Mesenchymal stem cell (in vitro differentiated cells and primary cell): ENCODE measurements around the gene CAVIN4.

Experiments used
- DNase-seq: peaks from one replicate; pipeline ENCODE4 v3.0.0-alpha.2; 2013
- H2AFZ ChIP-seq: one replicate; pipeline ENCODE4 v1.6.1; 2013; ENCODE audit warnings: low read depth, mild to moderate bottlenecking, control low read depth, inconsistent platforms, low read length, moderate library complexity
- H2AK5ac ChIP-seq: 2 replicates; pipeline ENCODE4 v1.6.1; 2013; ENCODE audit warnings: low read length, moderate library complexity, mild to moderate bottlenecking, inconsistent platforms; ENCODE audit not compliant: severe bottlenecking
- H2BK120ac ChIP-seq: one replicate; pipeline ENCODE4 v1.6.1; 2013; ENCODE audit warnings: low read depth, mild to moderate bottlenecking, inconsistent platforms, low read length, moderate library complexity
- H2BK12ac ChIP-seq, 2 experiments: one replicate each; pipeline ENCODE4 v1.6.1; 2013; ENCODE audit warnings: inconsistent platforms in 2 of 2, low read length in 2 of 2, mild to moderate bottlenecking in 2 of 2, moderate library complexity in 2 of 2, control low read depth in 1 of 2
- H2BK15ac ChIP-seq: one replicate; pipeline ENCODE4 v1.6.1; 2013; ENCODE audit warnings: mild to moderate bottlenecking, low read depth, inconsistent platforms; ENCODE audit not compliant: poor library complexity, severe bottlenecking
- H2BK5ac ChIP-seq: 2 replicates; pipeline ENCODE4 v1.6.1; 2013; ENCODE audit warnings: low read depth, mild to moderate bottlenecking, low read length, control low read depth, inconsistent platforms; ENCODE audit not compliant: poor library complexity, severe bottlenecking
- H3K14ac ChIP-seq, 2 experiments: one replicate each; pipeline ENCODE4 v1.6.1; 2013; ENCODE audit warnings: inconsistent platforms in 2 of 2, low read length in 2 of 2, control low read depth in 1 of 2, mild to moderate bottlenecking in 1 of 2, moderate library complexity in 1 of 2
- H3K18ac ChIP-seq, 2 experiments: one replicate each; pipeline ENCODE4 v1.6.1; 2013; ENCODE audit warnings: inconsistent platforms in 2 of 2, low read length in 2 of 2, control low read depth in 1 of 2, low read depth in 1 of 2, mild to moderate bottlenecking in 1 of 2
- H3K23ac ChIP-seq, 2 experiments: one replicate each; pipeline ENCODE4 v1.6.1; 2013; ENCODE audit warnings: inconsistent platforms in 2 of 2, low read length in 2 of 2, mild to moderate bottlenecking in 2 of 2, moderate library complexity in 2 of 2, control low read depth in 1 of 2
- H3K27ac ChIP-seq: 2 replicates; pipeline ENCODE4 v1.5.1; 2013; ENCODE audit warnings: mild to moderate bottlenecking, moderate library complexity, low read length, control low read depth, inconsistent platforms; ENCODE audit not compliant: poor library complexity, severe bottlenecking
- H3K27me3 ChIP-seq, 2 experiments: 2 replicates each; pipeline versions ENCODE4 v1.6.1 to v1.7.0; 2013; ENCODE audit warnings: low read length in 2 of 2, mild to moderate bottlenecking in 2 of 2, moderate library complexity in 2 of 2, control low read depth in 1 of 2, inconsistent platforms in 1 of 2; ENCODE audit not compliant: control insufficient read depth in 1 of 2, insufficient read depth in 1 of 2
- H3K36me3 ChIP-seq, 2 experiments: 2 replicates each; pipeline versions ENCODE4 v1.6.1 to v1.7.0; 2013; ENCODE audit warnings: low read length in 2 of 2, control low read depth in 1 of 2, inconsistent platforms in 1 of 2, low read depth in 1 of 2, mild to moderate bottlenecking in 1 of 2; ENCODE audit not compliant: insufficient read depth in 2 of 2, control insufficient read depth in 1 of 2
- H3K4ac ChIP-seq, 2 experiments: one replicate each; pipeline ENCODE4 v1.6.1; 2013; ENCODE audit warnings: inconsistent platforms in 2 of 2, low read length in 2 of 2, mild to moderate bottlenecking in 2 of 2, moderate library complexity in 2 of 2, control low read depth in 1 of 2, low read depth in 1 of 2
- H3K4me1 ChIP-seq: 2 replicates; pipeline ENCODE4 v1.6.1; 2013; ENCODE audit warnings: low read depth, low read length, control low read depth; ENCODE audit not compliant: control insufficient read depth, insufficient read depth
- H3K4me2 ChIP-seq: 2 replicates; pipeline ENCODE4 v1.6.1; 2013; ENCODE audit warnings: low read length, mild to moderate bottlenecking, inconsistent platforms; ENCODE audit not compliant: poor library complexity, severe bottlenecking
- H3K4me3 ChIP-seq, 2 experiments: 2 replicates each; pipeline versions ENCODE4 v1.5.1 to v1.7.0; 2013; ENCODE audit warnings: low read length in 2 of 2, mild to moderate bottlenecking in 2 of 2, control low read depth in 1 of 2, low read depth in 1 of 2; ENCODE audit not compliant: insufficient read depth in 1 of 2
- H3K79me1 ChIP-seq: replicated peaks from 2 replicates; pipeline ENCODE4 v1.6.1; 2013; ENCODE audit warnings: mild to moderate bottlenecking, control low read depth, low read length, inconsistent platforms; ENCODE audit not compliant: poor library complexity, severe bottlenecking
- H3K9ac ChIP-seq: 2 replicates; pipeline ENCODE4 v1.7.0; 2013; ENCODE audit warnings: mild to moderate bottlenecking, low read length, moderate library complexity
- H3K9me3 ChIP-seq: 2 replicates; pipeline ENCODE4 v1.7.0; 2013; ENCODE audit warnings: mild to moderate bottlenecking, low read length; ENCODE audit not compliant: control insufficient read depth
- H4K8ac ChIP-seq: one replicate; pipeline ENCODE4 v1.6.1; 2013; ENCODE audit warnings: inconsistent platforms, mild to moderate bottlenecking, low read length, moderate library complexity
- H4K91ac ChIP-seq: one replicate; pipeline ENCODE4 v1.6.1; 2013; ENCODE audit warnings: mild to moderate bottlenecking, low read length, inconsistent platforms
- WGBS: methylation state at CpG from one replicate; pipeline ENCODE4 v1.1.7; 2013; ENCODE audit warnings: mixed read lengths; 5-methylcytosine and 5-hydroxymethylcytosine counted together

CAVIN4 gene

GRCh38 chr9:100581661-100582060, 3.8 kb downstream of the CAVIN4 start:
- H3K36me3 ChIP-seq: peaks cover 3 to 19% of the 10 kb centered on the region in 2 experiments
- H3K4me2 ChIP-seq: no peak overlapping the region
- no peak overlapping the region for H3K27ac ChIP-seq
- H3K9ac ChIP-seq: no peak overlapping the region
- no peak overlapping the region for H3K4ac ChIP-seq
- no peak overlapping the region for H3K14ac ChIP-seq
- no peak overlapping the region for H2AK5ac ChIP-seq
- H3K23ac ChIP-seq: no peak overlapping the region
- H2BK120ac ChIP-seq: no peak overlapping the region
- no peak overlapping the region for H2AFZ ChIP-seq
- no peak overlapping the region for H2BK15ac ChIP-seq
- no peak for DNase-seq
- WGBS: 100% methylated on average over 2 of the region's 4 CpGs
- H3K4me3 ChIP-seq: no peak overlapping the region
- peaks cover 2% of the 10 kb centered on the region for H3K4me1 ChIP-seq
- H3K18ac ChIP-seq: no peak overlapping the region
- no peaks in the 10 kb centered on the region for H3K27me3 ChIP-seq
- no peak overlapping the region for H4K91ac ChIP-seq
- no peak overlapping the region for H4K8ac ChIP-seq
- H3K9me3 ChIP-seq: no peaks in the 10 kb centered on the region
- no peak overlapping the region for H2BK12ac ChIP-seq
- no peak overlapping the region for H2BK5ac ChIP-seq
- H3K79me1 ChIP-seq: no peaks in the 10 kb centered on the region

GRCh38 chr9:100583014-100583802, 5.3 kb downstream of the CAVIN4 start:
- Histone ChIP-seq H3K9ac (no peak overlapping the region), H2BK12ac (no peak overlapping the region), H2BK120ac (no peak overlapping the region), H3K4me1 (peaks cover 2% of the 10 kb centered on the region), H2BK15ac (no peak overlapping the region), H3K27me3 (no peaks in the 10 kb centered on the region), H4K91ac (no peak overlapping the region), H3K4me3 (no peak overlapping the region), H4K8ac (no peak overlapping the region), H3K36me3 (peaks cover 3 to 24% of the 10 kb centered on the region in 2 experiments), H2AFZ (no peak overlapping the region), H3K79me1 (no peaks in the 10 kb centered on the region), H3K14ac (no peak overlapping the region), H3K18ac (no peak overlapping the region), H3K4me2 (no peak overlapping the region), H3K4ac (no peak overlapping the region), H3K9me3 (no peaks in the 10 kb centered on the region), H3K27ac (no peak overlapping the region), H2BK5ac (no peak overlapping the region), H2AK5ac (no peak overlapping the region), H3K23ac (no peak overlapping the region)
- DNase-seq: no peak
- WGBS: 97% methylated on average over 5 of the region's 5 CpGs

- DNase-seq: no peak
- Histone ChIP-seq H3K4me3 (no peak overlapping the region), H2BK15ac (no peak overlapping the region), H2AFZ (no peak overlapping the region), H4K8ac (no peak overlapping the region), H2BK12ac (no peak overlapping the region), H3K9ac (no peak overlapping the region), H3K27ac (no peak overlapping the region), H3K4me1 (peaks cover 1% of the 10 kb centered on the region), H3K27me3 (no peaks in the 10 kb centered on the region), H3K79me1 (no peaks in the 10 kb centered on the region), H3K36me3 (peaks cover 3 to 24% of the 10 kb centered on the region in 2 experiments), H2BK5ac (no peak overlapping the region), H3K4ac (no peak overlapping the region), H3K4me2 (no peak overlapping the region), H3K23ac (no peak overlapping the region), H4K91ac (no peak overlapping the region), H3K18ac (no peak overlapping the region), H2AK5ac (no peak overlapping the region), H3K14ac (no peak overlapping the region), H3K9me3 (no peaks in the 10 kb centered on the region), H2BK120ac (no peak overlapping the region)
- 94% methylated on average over 4 of the region's 4 CpGs for WGBS
Observed at GRCh38 chr9:100584951-100585350, 7.1 kb downstream of the CAVIN4 start.

- H3K9ac ChIP-seq: no peak overlapping the region
- no peaks in the 10 kb centered on the region for H3K9me3 ChIP-seq
- no peak overlapping the region for H3K4me3 ChIP-seq
- no peak overlapping the region for H4K91ac ChIP-seq
- H2BK120ac ChIP-seq: no peak overlapping the region
- H2AFZ ChIP-seq: no peak overlapping the region
- no peak overlapping the region for H2BK5ac ChIP-seq
- no peak overlapping the region for H3K27ac ChIP-seq
- H3K27me3 ChIP-seq: no peaks in the 10 kb centered on the region
- no peak overlapping the region for H4K8ac ChIP-seq
- H3K79me1 ChIP-seq: no peaks in the 10 kb centered on the region
- no peak overlapping the region for H2AK5ac ChIP-seq
- no peak overlapping the region for H3K18ac ChIP-seq
- H2BK12ac ChIP-seq: no peak overlapping the region
- H3K14ac ChIP-seq: no peak overlapping the region
- no peak overlapping the region for H3K4ac ChIP-seq
- WGBS: 98% methylated on average over 3 of the region's 7 CpGs
- no peak overlapping the region for H3K23ac ChIP-seq
- H3K36me3 ChIP-seq: peaks cover 3 to 24% of the 10 kb centered on the region in 2 experiments
- H3K4me1 ChIP-seq: no peaks in the 10 kb centered on the region
- H3K4me2 ChIP-seq: no peak overlapping the region
- no peak for DNase-seq
- H2BK15ac ChIP-seq: no peak overlapping the region
Observed at GRCh38 chr9:100586093-100586492, 8.2 kb downstream of the CAVIN4 start.
